Upper lobe of right lung (tissue), 1 donor: ENCODE results near the gene SPDEF. TPM values are rescaled to one million over a fixed set of nuclear protein-coding genes. Genes with fewer than 3 reads are reported as not detected.

Experiments used
- ATAC-seq: fragments of 200-7000 bp; cut with Tn5 transposase; one replicate; pipeline ENCODE4 v1.9.1; 2020; ENCODE audit warnings: mild to moderate bottlenecking, moderate library complexity
- DNase-seq: peaks from one replicate; pipeline ENCODE4 v3.0.0-alpha.2; 2020
- H3K27ac ChIP-seq: fragments of 200-600 bp; one replicate; pipeline ENCODE4 v1.8.0; 2022
- H3K27me3 ChIP-seq: fragments of 200-600 bp; one replicate; pipeline ENCODE4 v1.8.0; 2022; ENCODE audit warnings: mild to moderate bottlenecking
- H3K36me3 ChIP-seq: fragments of 200-600 bp; one replicate; pipeline ENCODE4 v1.8.0; 2022
- H3K4me1 ChIP-seq: fragments of 200-600 bp; one replicate; pipeline ENCODE4 v1.8.0; 2022
- H3K4me3 ChIP-seq: fragments of 200-600 bp; one replicate; pipeline ENCODE4 v1.8.0; 2022; ENCODE audit warnings: mild to moderate bottlenecking
- H3K9me3 ChIP-seq: fragments of 200-600 bp; one replicate; pipeline ENCODE4 v1.8.0; 2022
- intact Hi-C: fragments of 100-400 bp; cut with DNase I; formaldehyde crosslinking; loops from one replicate; pipeline ENCODE4 v1.11.0; 2022
- total RNA-seq: library from RNA; stranded (reverse); fragmentation: NEBNext Ultra II Directional; extraction: Animal tissue kit (Norgen Biotek cat#: 25700); gene quantifications from one replicate; pipeline ENCODE4 v1.2.1, GENCODE V29; 2021
- TF ChIP-seq, protein P1 (sequence below): fragments of 200-600 bp; IDR thresholded peaks from one replicate; pipeline ENCODE4 v1.8.0; 2022; ENCODE audit warnings: antibody characterized with exemption
- donor health status: DM: no; HTN: yes; CAD: no; lungs with severe emphysema.

Gene SPDEF
- total RNA-seq, 1 donor from 2014 or later = 1.3 TPM

DNA sequence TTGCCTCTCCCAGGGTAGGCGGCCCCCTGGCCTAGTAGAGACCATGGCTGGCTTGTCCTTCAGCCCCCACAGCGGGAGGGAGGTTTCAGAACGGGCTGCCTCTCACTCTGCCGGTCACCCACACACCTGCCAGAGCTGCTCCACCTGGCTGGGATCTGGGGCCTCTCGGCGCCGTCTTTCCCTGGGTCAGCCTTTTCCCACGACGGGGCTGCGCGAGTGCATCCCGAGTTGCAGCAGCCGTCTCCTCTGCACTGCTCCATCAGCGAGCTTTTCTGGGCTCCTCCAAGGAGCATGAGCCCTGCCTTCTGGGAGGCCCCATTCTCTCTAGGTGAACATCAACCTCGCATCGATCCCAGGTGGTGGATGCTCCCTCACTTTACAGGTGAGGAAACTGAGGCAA, 15.9 kb upstream of the SPDEF start:
- H3K27me3 ChIP-seq = peaks cover 22% of the 10 kb centered on the region
- no peaks in the 10 kb centered on the region for H3K9me3 ChIP-seq
- H3K36me3 ChIP-seq = no peaks in the 10 kb centered on the region
- intact Hi-C loops = no loop called here
- DNase-seq (no peak), ATAC-seq (no peak)
- no peaks in the 10 kb centered on the region for H3K4me1 ChIP-seq
- no peak overlapping the region for H3K4me3 ChIP-seq
- no peak overlapping the region for H3K27ac ChIP-seq
- TF ChIP-seq, protein P1, sequence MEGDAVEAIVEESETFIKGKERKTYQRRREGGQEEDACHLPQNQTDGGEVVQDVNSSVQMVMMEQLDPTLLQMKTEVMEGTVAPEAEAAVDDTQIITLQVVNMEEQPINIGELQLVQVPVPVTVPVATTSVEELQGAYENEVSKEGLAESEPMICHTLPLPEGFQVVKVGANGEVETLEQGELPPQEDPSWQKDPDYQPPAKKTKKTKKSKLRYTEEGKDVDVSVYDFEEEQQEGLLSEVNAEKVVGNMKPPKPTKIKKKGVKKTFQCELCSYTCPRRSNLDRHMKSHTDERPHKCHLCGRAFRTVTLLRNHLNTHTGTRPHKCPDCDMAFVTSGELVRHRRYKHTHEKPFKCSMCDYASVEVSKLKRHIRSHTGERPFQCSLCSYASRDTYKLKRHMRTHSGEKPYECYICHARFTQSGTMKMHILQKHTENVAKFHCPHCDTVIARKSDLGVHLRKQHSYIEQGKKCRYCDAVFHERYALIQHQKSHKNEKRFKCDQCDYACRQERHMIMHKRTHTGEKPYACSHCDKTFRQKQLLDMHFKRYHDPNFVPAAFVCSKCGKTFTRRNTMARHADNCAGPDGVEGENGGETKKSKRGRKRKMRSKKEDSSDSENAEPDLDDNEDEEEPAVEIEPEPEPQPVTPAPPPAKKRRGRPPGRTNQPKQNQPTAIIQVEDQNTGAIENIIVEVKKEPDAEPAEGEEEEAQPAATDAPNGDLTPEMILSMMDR = no peak

DNA sequence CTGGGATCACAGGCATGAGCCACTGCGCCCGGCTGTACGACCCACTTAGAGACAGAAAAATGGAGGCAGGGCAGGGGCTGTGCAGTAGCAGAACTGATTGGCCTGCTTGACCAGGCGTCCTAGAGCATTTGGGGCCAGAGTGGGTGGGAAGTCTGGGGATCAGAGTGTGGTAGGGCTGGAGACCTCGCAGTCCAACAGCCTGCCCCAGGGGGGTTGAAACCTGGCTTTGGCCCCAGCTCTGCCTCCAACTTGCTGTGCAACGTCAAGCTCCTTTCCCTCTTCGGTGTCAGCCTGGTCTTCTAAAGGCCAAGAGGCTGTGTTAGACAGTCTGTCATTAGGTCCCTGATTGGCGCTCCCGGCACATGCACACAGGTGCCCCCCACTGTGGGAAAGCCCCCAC, 15.3 kb upstream of the SPDEF start:
- TF ChIP-seq, protein P1 = no peak
- intact Hi-C loops = no loop called here
- Histone ChIP-seq H3K27me3 (peaks cover 22% of the 10 kb centered on the region), H3K4me3 (no peak overlapping the region), H3K36me3 (no peaks in the 10 kb centered on the region), H3K9me3 (no peaks in the 10 kb centered on the region), H3K4me1 (no peaks in the 10 kb centered on the region), H3K27ac (no peak overlapping the region)
- ATAC-seq = no peak
- DNase-seq = no peak

DNA sequence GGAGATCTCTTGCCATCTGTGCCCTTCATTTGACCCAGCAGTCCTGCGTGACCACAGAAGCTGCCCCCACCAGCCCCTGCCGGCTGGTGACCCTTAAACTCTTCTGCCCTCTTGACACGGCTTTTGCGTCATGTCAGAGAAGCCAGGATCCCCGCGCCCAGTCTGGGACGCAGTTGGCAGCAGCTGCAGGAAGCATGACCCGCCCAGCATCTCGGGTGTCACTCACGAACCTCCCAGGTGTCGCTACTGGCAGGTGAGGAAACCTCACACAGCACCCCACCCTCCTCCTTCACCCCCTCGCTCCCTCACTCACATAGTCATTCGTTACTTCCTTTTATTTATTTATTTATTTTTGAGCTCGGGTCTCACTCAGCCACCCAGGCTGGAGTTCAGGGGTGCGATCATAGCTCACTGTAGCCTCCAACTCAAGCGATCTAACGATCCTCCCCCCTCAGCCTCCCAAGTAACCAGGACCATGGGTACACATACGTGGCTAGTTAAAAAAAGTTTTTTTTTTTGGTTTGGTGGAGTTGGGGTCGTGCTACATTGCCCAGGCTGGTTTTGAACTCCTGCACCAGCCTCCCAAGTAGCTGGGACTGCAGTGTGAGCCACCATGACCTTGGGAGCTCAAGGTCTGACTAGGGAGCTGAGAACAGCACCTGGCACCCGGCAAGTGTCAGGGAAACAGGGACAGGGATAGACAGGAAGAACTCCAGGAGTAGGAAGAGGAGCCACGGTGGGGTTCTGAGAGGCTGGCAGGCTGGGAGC, 14.1 kb upstream of the SPDEF start:
- Histone ChIP-seq H3K27me3 (peaks cover 22% of the 10 kb centered on the region), H3K36me3 (no peaks in the 10 kb centered on the region), H3K4me3 (no peak overlapping the region), H3K27ac (no peak overlapping the region), H3K9me3 (no peaks in the 10 kb centered on the region), H3K4me1 (no peaks in the 10 kb centered on the region)
- ATAC-seq (no peak), DNase-seq (no peak)
- intact Hi-C loops = no loop called here
- TF ChIP-seq, protein P1 = no peak

- no peaks in the 10 kb centered on the region for H3K4me1 ChIP-seq
- H3K4me3 ChIP-seq = no peak overlapping the region
- H3K27me3 ChIP-seq = peaks cover 22% of the 10 kb centered on the region
- DNase-seq (no peak), ATAC-seq (no peak)
- intact Hi-C loops = no loop called here
- TF ChIP-seq, protein P1 = no peak
- H3K27ac ChIP-seq = no peak overlapping the region
- no peaks in the 10 kb centered on the region for H3K9me3 ChIP-seq
- H3K36me3 ChIP-seq = no peaks in the 10 kb centered on the region
Observed at GRCh38 chr6:34569361-34569973, 13.3 kb upstream of the SPDEF start.

GRCh38 chr6:34568341-34569201, 12.4 kb upstream of the SPDEF start:
- H3K36me3 ChIP-seq = no peaks in the 10 kb centered on the region
- H3K4me1 ChIP-seq = no peaks in the 10 kb centered on the region
- H3K27ac ChIP-seq = no peak overlapping the region
- TF ChIP-seq, protein P1 = no peak
- DNase-seq = no peak
- no peak for ATAC-seq
- no peaks in the 10 kb centered on the region for H3K9me3 ChIP-seq
- H3K4me3 ChIP-seq = no peak overlapping the region
- intact Hi-C loops = no loop called here
- peaks cover 22% of the 10 kb centered on the region for H3K27me3 ChIP-seq
